ACC112 (cell line): ENCODE data around the gene MAD1L1.
"Not testable (repeated sequence)": the region's sequence is repeated elsewhere in the genome, so short reads cannot be mapped to it uniquely, and the experiment has no call there.

Experiments
- H2AFZ ChIP-seq: fragments of 200-600 bp; sonication (generic); one replicate; pipeline ENCODE4 v1.6.0; 2017; ENCODE audit warnings: antibody characterized with exemption, low read length; ENCODE audit not compliant: unreplicated experiment
- H3K27ac ChIP-seq: fragments of 200-600 bp; sonication (generic); 2 replicates; pipeline ENCODE4 v1.5.1; 2014; ENCODE audit warnings: low read depth, mild to moderate bottlenecking, antibody characterized with exemption, low read length, moderate library complexity
- H3K27me3 ChIP-seq: fragments of 200-600 bp; sonication (generic); 2 replicates; pipeline ENCODE4 v1.6.1; 2014; ENCODE audit warnings: mild to moderate bottlenecking, antibody characterized with exemption, low read length, moderate library complexity, mixed read lengths; ENCODE audit not compliant: insufficient read depth
- H3K36me3 ChIP-seq: fragments of 200-600 bp; sonication (generic); 2 replicates; pipeline ENCODE4 v1.6.1; 2016; ENCODE audit warnings: mild to moderate bottlenecking, antibody characterized with exemption, low read length, moderate library complexity, mixed read lengths; ENCODE audit not compliant: insufficient read depth
- H3K4me1 ChIP-seq: fragments of 200-600 bp; sonication (generic); one replicate; pipeline ENCODE4 v1.6.1; 2016; ENCODE audit warnings: low read length, mixed read lengths; ENCODE audit not compliant: insufficient read depth, unreplicated experiment, control insufficient read depth
- H3K4me3 ChIP-seq: fragments of 200-600 bp; sonication (generic); 2 replicates; pipeline ENCODE4 v1.5.1; 2014; ENCODE audit warnings: mild to moderate bottlenecking, low read depth, low read length
- H3K79me2 ChIP-seq: fragments of 200-600 bp; sonication (generic); one replicate; pipeline ENCODE4 v1.6.0; 2016; ENCODE audit warnings: low read length; ENCODE audit not compliant: control insufficient read depth, unreplicated experiment, insufficient read depth

MAD1L1 gene

DNA sequence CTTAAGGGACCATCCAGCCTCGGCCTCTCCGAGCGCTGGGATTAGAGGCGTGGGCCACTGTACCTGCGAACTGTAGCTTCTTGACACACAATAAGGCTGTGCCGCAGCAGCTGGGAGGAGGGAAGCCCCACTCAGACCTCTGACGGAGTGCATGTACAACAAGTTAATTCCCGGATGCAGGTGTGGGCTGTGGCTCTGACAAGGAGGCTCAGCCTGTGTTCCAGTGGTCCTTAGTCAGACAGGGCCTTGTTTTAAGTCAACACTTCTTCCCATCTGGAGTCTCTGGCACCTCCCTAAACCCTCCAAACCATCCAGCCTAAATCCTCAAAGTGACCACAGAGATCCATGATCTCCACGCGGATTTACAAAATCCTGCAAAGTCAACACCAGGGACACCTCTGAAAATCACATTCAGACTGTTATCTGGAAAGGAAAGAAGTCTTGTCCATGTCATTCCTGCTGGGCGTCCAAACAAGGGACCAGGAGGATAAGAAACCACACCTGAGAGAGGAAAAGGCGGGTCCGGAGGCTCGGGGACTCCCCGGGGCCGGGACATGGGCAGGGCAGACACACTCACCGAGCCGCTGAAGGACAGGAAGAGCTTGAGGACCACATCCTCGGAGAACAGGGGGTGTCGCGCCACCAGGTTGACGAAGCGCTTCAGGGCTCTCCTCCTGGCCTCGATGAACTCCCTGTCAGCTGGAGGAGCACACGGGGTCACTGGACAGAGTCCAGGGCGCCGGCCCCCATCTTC lies 38.7 kb upstream of the MAD1L1 start:
- Histone ChIP-seq H3K4me1 (peaks cover 5% of the 10 kb centered on the region), H3K4me3 (no peak overlapping the region), H3K36me3 (no peaks in the 10 kb centered on the region; the same call in 1 of the 2 replicates), H3K27ac (no peak overlapping the region), H2AFZ (no peak overlapping the region), H3K27me3 (no peaks in the 10 kb centered on the region), H3K79me2 (no peaks in the 10 kb centered on the region)

DNA sequence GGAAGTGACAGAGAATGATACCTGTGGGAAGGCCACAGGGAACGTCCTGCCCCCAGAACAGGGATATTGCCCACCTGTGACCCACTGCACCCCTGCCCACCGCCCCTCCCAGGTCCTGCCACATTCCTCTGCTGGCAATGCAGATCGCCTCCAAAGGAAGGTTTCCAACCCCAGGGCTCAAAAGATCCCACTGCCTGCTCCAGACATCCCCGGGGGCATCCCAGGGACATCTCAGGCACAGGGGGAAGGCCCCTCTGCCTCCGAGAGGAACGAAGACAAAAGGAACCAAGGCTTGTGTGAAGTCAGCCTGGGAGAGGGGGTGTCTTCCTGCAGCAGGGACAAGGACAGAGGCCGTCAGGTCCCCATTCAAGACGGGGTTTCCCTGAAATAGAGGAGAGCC lies 37.8 kb upstream of the MAD1L1 start:
- Histone ChIP-seq H3K4me1 (peaks cover 7% of the 10 kb centered on the region), H3K27me3 (no peaks in the 10 kb centered on the region), H3K79me2 (no peaks in the 10 kb centered on the region), H3K4me3 (no peak overlapping the region), H3K27ac (no peak overlapping the region), H2AFZ (no peak overlapping the region), H3K36me3 (no peaks in the 10 kb centered on the region; the same call in 1 of the 2 replicates)

- Histone ChIP-seq H3K27ac (no peak overlapping the region), H3K4me3 (no peak overlapping the region), H3K36me3 (no peaks in the 10 kb centered on the region; the same call in 1 of the 2 replicates)
These were observed 37.3 kb upstream of the MAD1L1 start for GRCh38 chr7:2269991-2270460.

DNA sequence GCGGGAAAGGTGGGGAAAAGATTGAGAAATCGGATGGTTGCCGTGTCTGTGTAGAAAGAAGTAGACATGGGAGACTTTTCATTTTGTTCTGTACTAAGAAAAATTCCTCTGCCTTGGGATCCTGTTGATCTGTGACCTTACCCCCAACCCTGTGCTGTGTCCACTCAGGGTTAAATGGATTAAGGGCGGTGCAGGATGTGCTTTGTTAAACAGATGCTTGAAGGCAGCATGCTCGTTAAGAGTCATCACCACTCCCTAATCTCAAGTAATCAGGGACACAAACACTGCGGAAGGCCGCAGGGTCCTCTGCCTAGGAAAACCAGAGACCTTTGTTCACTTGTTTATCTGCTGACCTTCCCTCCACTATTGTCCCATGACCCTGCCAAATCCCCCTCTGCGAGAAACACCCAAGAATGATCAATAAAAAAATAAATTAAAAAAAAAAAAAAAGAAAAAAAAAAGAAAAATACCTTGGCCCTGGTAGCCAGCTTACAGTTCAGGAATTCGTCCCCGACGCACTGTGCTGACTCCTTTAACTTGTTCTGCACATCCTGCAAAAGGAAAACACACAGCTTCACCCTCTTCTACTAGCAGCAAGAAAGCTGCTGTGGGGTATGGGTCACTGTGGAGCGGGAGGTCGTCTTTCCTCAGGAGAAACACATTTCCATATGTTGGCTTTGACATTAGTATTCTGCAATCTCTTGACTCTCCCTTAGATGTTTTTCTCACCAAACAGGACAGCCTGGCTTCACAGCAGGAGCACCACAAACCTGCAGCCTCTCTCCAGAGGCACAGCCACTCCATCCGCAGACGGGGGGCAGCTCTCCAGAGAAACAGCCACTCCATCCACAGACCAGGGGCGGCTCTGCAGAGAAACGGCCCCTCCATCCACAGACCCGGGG lies 36.6 kb upstream of the MAD1L1 start:
- H3K36me3 ChIP-seq, H3K4me3 ChIP-seq, H2AFZ ChIP-seq, H3K79me2 ChIP-seq, H3K27ac ChIP-seq, H3K27me3 ChIP-seq, H3K4me1 ChIP-seq: not testable (repeated sequence)

More at GRCh38 chr7:2269991-2270460, 37.3 kb upstream of the MAD1L1 start:
- Histone ChIP-seq H2AFZ (no peak overlapping the region), H3K27me3 (no peaks in the 10 kb centered on the region), H3K4me1 (peaks cover 7% of the 10 kb centered on the region), H3K79me2 (no peaks in the 10 kb centered on the region)

DNA sequence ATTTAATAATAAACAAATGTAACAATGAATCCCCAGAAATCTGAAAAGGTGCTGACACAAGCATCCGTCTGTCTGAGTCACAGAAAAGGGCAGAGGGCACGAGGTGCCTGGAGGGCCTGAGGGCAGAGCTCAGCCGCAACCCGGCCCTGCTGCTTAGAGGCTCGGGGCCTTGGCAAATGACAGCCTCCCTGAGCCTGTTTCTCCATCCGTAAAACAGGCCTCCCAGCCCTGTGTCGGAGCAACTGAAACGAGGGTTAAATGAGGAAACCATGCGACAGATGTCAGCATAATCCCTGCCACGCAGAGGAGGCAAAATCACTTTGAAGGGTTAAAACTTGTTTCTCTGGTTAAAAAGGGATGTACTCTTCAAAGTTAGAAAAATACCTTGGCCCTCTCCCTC lies 34.2 kb upstream of the MAD1L1 start:
- no peak overlapping the region for H2AFZ ChIP-seq
- H3K27me3 ChIP-seq = no peaks in the 10 kb centered on the region
- H3K79me2 ChIP-seq = no peaks in the 10 kb centered on the region
- no peaks in the 10 kb centered on the region; the same call in 1 of the 2 replicates for H3K36me3 ChIP-seq
- H3K4me3 ChIP-seq = no peak overlapping the region
- peaks cover 7% of the 10 kb centered on the region for H3K4me1 ChIP-seq
- no peak overlapping the region for H3K27ac ChIP-seq

DNA sequence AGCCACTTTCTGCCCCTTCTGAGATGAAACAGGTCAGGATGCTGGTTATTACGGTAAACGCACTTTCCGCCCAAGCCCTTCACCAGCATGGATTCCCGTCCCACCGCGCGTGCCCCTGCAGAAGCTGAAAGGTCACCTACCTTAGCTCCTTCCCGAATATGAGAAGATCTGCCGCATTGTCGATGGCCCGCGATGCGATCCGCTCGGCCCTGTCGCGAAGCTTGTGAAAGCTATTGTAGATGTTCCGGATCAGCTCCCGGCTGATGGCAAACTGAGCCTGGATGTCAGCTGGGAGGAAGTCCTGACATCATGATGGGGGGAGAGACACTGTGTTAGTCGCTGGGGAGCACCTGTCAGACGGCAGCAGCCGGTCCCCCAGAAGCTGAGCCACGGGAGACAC lies 31.4 kb upstream of the MAD1L1 start:
- Histone ChIP-seq H3K27ac (no peak overlapping the region), H3K4me1 (peaks cover 7% of the 10 kb centered on the region), H3K79me2 (no peaks in the 10 kb centered on the region), H3K36me3 (no peaks in the 10 kb centered on the region), H3K27me3 (no peaks in the 10 kb centered on the region), H3K4me3 (no peak overlapping the region), H2AFZ (no peak overlapping the region)

- Histone ChIP-seq H3K36me3 (no peaks in the 10 kb centered on the region), H3K27ac (no peak overlapping the region), H3K4me3 (no peak overlapping the region), H3K27me3 (no peaks in the 10 kb centered on the region), H3K4me1 (peaks cover 7% of the 10 kb centered on the region), H3K79me2 (no peaks in the 10 kb centered on the region), H2AFZ (no peak overlapping the region)
These were observed 30.4 kb upstream of the MAD1L1 start for GRCh38 chr7:2263176-2263575.

GRCh38 chr7:2261611-2262010 lies 28.9 kb upstream of the MAD1L1 start:
- Histone ChIP-seq H3K4me1 (peaks cover 3% of the 10 kb centered on the region), H3K4me3 (no peak overlapping the region), H3K27me3 (no peaks in the 10 kb centered on the region), H2AFZ (no peak overlapping the region), H3K27ac (no peak overlapping the region), H3K79me2 (no peaks in the 10 kb centered on the region), H3K36me3 (no peaks in the 10 kb centered on the region)

DNA sequence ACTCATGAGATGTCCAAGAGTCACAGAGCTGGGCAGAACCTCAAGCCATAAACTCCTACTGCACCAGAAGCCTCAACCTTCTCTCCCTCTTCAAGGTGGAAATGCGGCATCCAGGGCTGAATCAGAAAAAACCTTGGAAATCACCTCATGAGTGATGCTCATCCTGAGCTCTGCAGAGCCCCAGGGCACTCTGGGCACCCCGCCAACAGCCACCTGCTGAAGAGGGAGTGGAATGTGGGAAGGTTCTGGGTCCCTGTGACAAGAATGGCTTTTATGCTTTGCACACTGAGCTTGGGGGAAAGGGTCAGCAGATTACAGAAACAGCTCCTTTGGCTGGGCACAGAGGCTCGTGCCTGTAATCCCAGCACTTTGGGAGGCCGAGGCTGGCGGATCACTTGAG lies 28.1 kb upstream of the MAD1L1 start:
- H3K79me2 ChIP-seq = no peaks in the 10 kb centered on the region
- H3K27me3 ChIP-seq = no peaks in the 10 kb centered on the region
- no peak overlapping the region for H2AFZ ChIP-seq
- no peak overlapping the region for H3K4me3 ChIP-seq
- H3K4me1 ChIP-seq = no peaks in the 10 kb centered on the region
- no peaks in the 10 kb centered on the region for H3K36me3 ChIP-seq
- no peak overlapping the region for H3K27ac ChIP-seq

DNA sequence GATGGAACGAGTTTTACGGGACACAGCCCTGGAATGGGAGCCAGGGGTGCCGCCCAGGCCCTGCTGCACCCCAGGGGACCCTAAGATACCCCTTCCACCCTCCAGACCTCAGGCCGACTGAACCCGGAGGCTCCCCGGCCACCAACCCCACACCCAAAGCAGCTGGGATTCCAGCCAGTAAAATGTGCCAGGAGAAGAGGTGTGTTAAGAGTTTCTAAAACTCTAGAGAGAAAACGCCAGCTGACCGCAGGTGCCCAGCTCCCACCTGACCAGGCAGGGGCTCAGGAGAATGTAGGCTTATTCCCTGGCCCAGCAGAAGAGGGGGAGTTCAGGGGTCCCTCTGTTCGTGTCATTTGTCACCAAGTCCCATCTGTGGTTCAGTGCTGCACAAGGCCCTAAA lies 26.7 kb upstream of the MAD1L1 start:
- no peak overlapping the region for H2AFZ ChIP-seq
- no peak overlapping the region for H3K27ac ChIP-seq

More for the DNA sequence above, 26.7 kb upstream of the MAD1L1 start:
- no peaks in the 10 kb centered on the region for H3K27me3 ChIP-seq
- H3K4me1 ChIP-seq = no peaks in the 10 kb centered on the region
- no peak overlapping the region for H3K4me3 ChIP-seq
- no peaks in the 10 kb centered on the region for H3K79me2 ChIP-seq
- no peaks in the 10 kb centered on the region for H3K36me3 ChIP-seq
